Measurements from ENCODE around the gene WSB1.

WSB1 gene

GRCh38 chr17:27288183-27288582 is 5.7 kb upstream of the WSB1 start:
- no peak overlapping the region for H3K4me3 ChIP-seq (ENCODE audit: low read length)
- no peak for DNase-seq (ENCODE audit: low read depth)
- TF ChIP-seq CTCF (IDR thresholded peaks at IDR 0.05; ENCODE audit: insufficient read depth, low read depth, low read length, missing control alignments), result no peak

DNA sequence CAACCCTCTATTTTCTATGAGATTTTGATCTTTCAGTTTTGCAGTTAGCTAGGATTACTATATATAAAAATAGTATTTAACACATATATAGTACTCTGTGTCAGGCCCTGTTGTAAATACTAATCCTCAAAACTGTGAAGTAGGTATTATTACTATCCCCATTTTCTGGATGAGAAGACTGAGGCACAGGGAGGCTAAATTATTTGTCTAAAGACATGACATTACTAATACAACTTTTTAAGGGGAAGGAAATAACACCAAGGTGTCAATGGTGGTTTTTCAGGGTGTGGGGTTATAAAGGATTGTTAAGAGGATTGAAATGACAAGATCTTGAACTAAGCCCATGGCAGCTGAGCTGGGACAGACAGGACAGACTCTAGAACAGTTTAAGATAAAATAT is 4.1 kb upstream of the WSB1 start:
- H3K4me3 ChIP-seq (ENCODE audit: low read length), result no peak overlapping the region
- no peak for DNase-seq (ENCODE audit: low read depth)
- TF ChIP-seq CTCF (IDR thresholded peaks at IDR 0.05; ENCODE audit: insufficient read depth, low read depth, low read length, missing control alignments), result no peak

- DNase-seq (ENCODE audit: low read depth), result no peak
- TF ChIP-seq CTCF (IDR thresholded peaks at IDR 0.05; ENCODE audit: insufficient read depth, low read depth, low read length, missing control alignments), result no peak
- H3K4me3 ChIP-seq (ENCODE audit: low read length), result no peak overlapping the region
Measured at GRCh38 chr17:27290916-27291598, 2.9 kb upstream of the WSB1 start.

GRCh38 chr17:27293359-27293897 is 486 bp upstream of the WSB1 start:
- DNase-seq (ENCODE audit: low read depth), result no peak
- TF ChIP-seq CTCF (IDR thresholded peaks at IDR 0.05; ENCODE audit: insufficient read depth, low read depth, low read length, missing control alignments), result no peak
- peak overlapping the region; percentile 98 for H3K4me3 ChIP-seq (ENCODE audit: low read length)

DNA sequence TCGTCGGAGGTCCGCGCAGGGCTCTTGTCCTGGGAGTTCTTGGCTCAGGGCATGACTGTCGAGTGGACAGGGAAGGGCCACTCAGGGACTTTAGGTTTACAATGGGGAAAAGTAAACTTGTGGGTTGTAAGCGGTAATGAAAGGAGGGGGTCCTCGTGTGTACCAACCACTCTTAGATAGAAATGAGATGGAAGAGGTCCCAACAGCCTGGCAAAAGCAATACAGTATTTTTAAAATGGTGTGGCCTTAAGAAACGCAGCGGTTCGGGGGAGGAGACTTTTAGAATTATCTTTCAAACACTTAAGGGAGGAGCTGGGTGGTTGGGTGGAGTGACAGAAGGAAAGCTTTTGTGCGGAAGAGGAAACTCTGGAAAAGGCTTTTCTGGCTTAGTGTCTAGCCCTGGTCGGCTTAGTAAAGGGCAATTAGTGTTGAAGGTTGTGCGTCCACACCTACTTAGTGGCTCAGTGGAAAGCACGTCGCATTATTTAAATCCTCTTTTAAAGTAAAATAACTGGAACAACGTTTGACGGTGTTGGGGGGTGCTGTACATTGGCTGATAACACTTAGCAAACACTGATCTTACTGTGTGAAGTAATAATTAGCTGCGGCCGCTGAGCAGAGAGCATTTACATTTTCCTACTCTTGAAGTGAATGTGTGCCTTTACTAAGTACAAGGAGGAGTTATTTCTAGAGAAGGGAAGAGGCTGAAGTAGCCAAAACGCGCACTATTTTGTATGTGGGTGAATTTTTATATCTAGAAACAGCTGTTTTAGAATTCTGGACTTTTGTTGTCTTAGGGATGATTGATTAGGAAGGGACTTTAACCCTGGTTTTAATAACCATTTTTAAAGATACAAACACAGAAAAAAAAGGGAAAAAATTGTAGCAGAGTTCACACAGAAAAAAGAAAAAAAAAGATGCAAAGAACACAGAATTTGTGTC is 1.0 kb downstream of the WSB1 start:
- TF ChIP-seq CTCF (IDR thresholded peaks at IDR 0.05; ENCODE audit: insufficient read depth, low read depth, low read length, missing control alignments), result no peak
- DNase-seq (ENCODE audit: low read depth), result peak; percentile 88

DNA sequence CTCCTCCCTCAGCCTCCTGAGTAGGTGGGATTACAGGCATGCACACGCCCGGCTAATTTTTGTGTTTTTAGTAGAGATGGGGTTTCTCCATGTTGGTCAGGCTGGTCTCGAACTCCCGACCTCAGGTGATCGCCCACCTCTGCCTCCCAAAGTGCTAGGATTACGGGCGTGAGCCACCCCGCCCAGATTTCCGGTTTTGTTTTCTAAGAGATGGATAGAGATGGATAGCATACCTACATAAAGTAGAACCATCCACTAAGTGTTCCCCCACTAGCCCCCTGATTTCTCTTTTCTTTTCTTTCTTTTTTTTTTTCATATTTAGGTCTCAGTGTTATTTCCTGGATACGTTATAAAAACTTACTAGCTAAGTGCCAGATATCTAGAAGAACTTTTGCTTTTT is 2.0 kb downstream of the WSB1 start:
- no peak for TF ChIP-seq CTCF (IDR thresholded peaks at IDR 0.05; ENCODE audit: insufficient read depth, low read depth, low read length, missing control alignments)
- peak; percentile 17 for DNase-seq (ENCODE audit: low read depth)
- H3K4me3 ChIP-seq (ENCODE audit: low read length), result peak overlapping the region; percentile 98

More for the DNA sequence above, 1.0 kb downstream of the WSB1 start:
- H3K4me3 ChIP-seq (ENCODE audit: low read length), result peak overlapping the region; percentile 98

Measured in epithelial cell of esophagus (primary cell).